Neuronal stem cell (in vitro differentiated cells): ENCODE measurements around the gene C3orf52.

Experiments
- DNase-seq: peaks from one replicate; pipeline ENCODE4 v3.0.0-alpha.2; 2013; ENCODE audit warnings: low spot score
- H2AFZ ChIP-seq: one replicate; pipeline ENCODE4 v1.6.1; 2013; ENCODE audit warnings: mild to moderate bottlenecking, low read length, inconsistent platforms
- H2AK5ac ChIP-seq: 2 replicates; pipeline ENCODE4 v1.6.1; 2013; ENCODE audit warnings: low read depth, mild to moderate bottlenecking, inconsistent platforms, low read length, moderate library complexity, mixed read lengths
- H2BK120ac ChIP-seq: 2 replicates; pipeline ENCODE4 v1.6.1; 2013; ENCODE audit warnings: low read depth, mild to moderate bottlenecking, inconsistent platforms, low read length, moderate library complexity, mixed read lengths
- H2BK12ac ChIP-seq: one replicate; pipeline ENCODE4 v1.6.1; 2013; ENCODE audit warnings: low read length, inconsistent platforms
- H2BK15ac ChIP-seq: 2 replicates; pipeline ENCODE4 v1.6.1; 2013; ENCODE audit warnings: mild to moderate bottlenecking, low read length, inconsistent platforms, mixed read lengths
- H2BK5ac ChIP-seq: one replicate; pipeline ENCODE4 v1.6.1; 2013; ENCODE audit warnings: inconsistent platforms, mild to moderate bottlenecking, low read length, moderate library complexity
- H3K14ac ChIP-seq: one replicate; pipeline ENCODE4 v1.6.1; 2013; ENCODE audit warnings: low read length, inconsistent platforms
- H3K18ac ChIP-seq: 2 replicates; pipeline ENCODE4 v1.6.1; 2013; ENCODE audit warnings: low read length, inconsistent platforms
- H3K23ac ChIP-seq: 2 replicates; pipeline ENCODE4 v1.6.1; 2013; ENCODE audit warnings: low read depth, mild to moderate bottlenecking, mixed read lengths, low read length, inconsistent platforms; ENCODE audit not compliant: poor library complexity
- H3K27ac ChIP-seq: replicated peaks from 3 replicates; pipeline ENCODE4 v1.5.1; 2013; ENCODE audit warnings: low read length, inconsistent platforms
- H3K27me3 ChIP-seq, 3 experiments: 2 replicates each; pipeline ENCODE4 v1.6.1; 2013; ENCODE audit warnings: low read length in 3 of 3, mild to moderate bottlenecking in 2 of 3, inconsistent platforms in 1 of 3, low read depth in 1 of 3, mixed read lengths in 1 of 3, moderate library complexity in 1 of 3; ENCODE audit not compliant: control insufficient read depth in 3 of 3, insufficient read depth in 3 of 3
- H3K36me3 ChIP-seq, 2 donors: replicated peaks in 1 of 2; 2 replicates each; pipeline ENCODE4 v1.6.1; 2013; ENCODE audit warnings: low read length in 2 of 2; ENCODE audit not compliant: control insufficient read depth in 2 of 2, insufficient read depth in 2 of 2
- H3K4ac ChIP-seq: 2 replicates; pipeline ENCODE4 v1.6.1; 2013; ENCODE audit warnings: inconsistent platforms, mild to moderate bottlenecking, low read length, moderate library complexity
- H3K4me1 ChIP-seq, 2 donors: 1 replicate in 1 of 2; 2 replicates in 1 of 2; pipeline ENCODE4 v1.6.1; 2013; ENCODE audit warnings: low read length in 2 of 2, low read depth in 1 of 2; ENCODE audit not compliant: control insufficient read depth in 2 of 2, insufficient read depth in 1 of 2
- H3K4me2 ChIP-seq: one replicate; pipeline ENCODE4 v1.6.1; 2013; ENCODE audit warnings: mild to moderate bottlenecking, low read length, inconsistent platforms; ENCODE audit not compliant: insufficient read depth, poor library complexity, severe bottlenecking
- H3K4me3 ChIP-seq, 2 donors: 2 replicates each; pipeline ENCODE4 v1.5.1; 2013; ENCODE audit warnings: low read length in 2 of 2, mild to moderate bottlenecking in 2 of 2, inconsistent platforms in 1 of 2, moderate library complexity in 1 of 2
- H3K79me1 ChIP-seq: one replicate; pipeline ENCODE4 v1.6.1; 2013; ENCODE audit warnings: low read depth, mild to moderate bottlenecking, inconsistent platforms, low read length, moderate library complexity
- H3K9ac ChIP-seq: one replicate; pipeline ENCODE4 v1.6.1; 2013; ENCODE audit warnings: mild to moderate bottlenecking, low read depth, low read length, inconsistent platforms; ENCODE audit not compliant: poor library complexity
- H3K9me3 ChIP-seq, 2 donors: replicated peaks in 1 of 2; 2 replicates each; pipeline versions ENCODE3 to v1.6.1; 2013; ENCODE audit warnings: low read length in 2 of 2, mild to moderate bottlenecking in 2 of 2, inconsistent platforms in 1 of 2, low read depth in 1 of 2, mixed read lengths in 1 of 2, moderate library complexity in 1 of 2; ENCODE audit not compliant: control insufficient read depth in 2 of 2, insufficient read depth in 1 of 2
- H4K8ac ChIP-seq: one replicate; pipeline ENCODE4 v1.6.1; 2013; ENCODE audit warnings: low read depth, mild to moderate bottlenecking, inconsistent platforms, low read length, moderate library complexity
- H4K91ac ChIP-seq: one replicate; pipeline ENCODE4 v1.6.1; 2013; ENCODE audit warnings: low read length, low read depth, mild to moderate bottlenecking, inconsistent platforms; ENCODE audit not compliant: poor library complexity
- WGBS, 2 donors: extraction: QIAGEN DNeasy Blood & Tissue Kit; methylation state at CpG; one replicate each; pipeline ENCODE4 v1.1.7; 2013; ENCODE audit warnings: missing lambda C conversion rate in 2 of 2, mixed read lengths in 1 of 2; ENCODE audit not compliant: insufficient read length in 2 of 2, insufficient replicate concordance in 1 of 2; ENCODE audit errors: extremely low coverage in 2 of 2; 5-methylcytosine and 5-hydroxymethylcytosine counted together

The C3orf52 gene

GRCh38 chr3:112042842-112043280, 43.3 kb upstream of the C3orf52 start:
- H3K23ac ChIP-seq = no peak overlapping the region
- no peak overlapping the region for H2BK120ac ChIP-seq
- no peak overlapping the region for H3K4ac ChIP-seq
- no peak overlapping the region for H3K9ac ChIP-seq
- H2BK5ac ChIP-seq = no peak overlapping the region
- DNase-seq = no peak
- H3K27ac ChIP-seq = no peak overlapping the region
- peaks cover 0 to 36% of the 10 kb centered on the region in 2 donors for H3K4me1 ChIP-seq
- no peaks in the 10 kb centered on the region for H3K36me3 ChIP-seq
- H2AK5ac ChIP-seq = no peak overlapping the region
- no peaks in the 10 kb centered on the region for H3K27me3 ChIP-seq
- no CpG with 5 or more reads among the region's 6 CpGs for WGBS, 2 donors
- H2BK15ac ChIP-seq = no peak overlapping the region
- H3K9me3 ChIP-seq = peaks cover 1 to 2% of the 10 kb centered on the region in 2 donors
- no peaks in the 10 kb centered on the region for H3K79me1 ChIP-seq
- H2AFZ ChIP-seq = no peak overlapping the region
- H4K8ac ChIP-seq = no peak overlapping the region
- H3K4me2 ChIP-seq = no peak overlapping the region
- no peak overlapping the region for H3K14ac ChIP-seq
- H4K91ac ChIP-seq = no peak overlapping the region
- no peak overlapping the region for H3K4me3 ChIP-seq
- H2BK12ac ChIP-seq = no peak overlapping the region
- no peak overlapping the region for H3K18ac ChIP-seq

GRCh38 chr3:112043621-112044201, 42.5 kb upstream of the C3orf52 start:
- H2BK15ac ChIP-seq = no peak overlapping the region
- WGBS, 2 donors = no CpG with 5 or more reads among the region's 7 CpGs
- H3K23ac ChIP-seq = no peak overlapping the region
- H3K4me2 ChIP-seq = no peak overlapping the region
- H3K4me1 ChIP-seq = peaks cover 0 to 32% of the 10 kb centered on the region in 2 donors
- H2BK5ac ChIP-seq = no peak overlapping the region
- H3K27me3 ChIP-seq = no peaks in the 10 kb centered on the region
- H2BK12ac ChIP-seq = no peak overlapping the region
- peak overlapping the region; percentile 19 for H2AFZ ChIP-seq
- no peak overlapping the region for H4K91ac ChIP-seq
- no peak overlapping the region for H3K9ac ChIP-seq
- no peak overlapping the region for H3K4me3 ChIP-seq
- H3K36me3 ChIP-seq = no peaks in the 10 kb centered on the region
- peaks cover 0 to 1% of the 10 kb centered on the region in 2 donors for H3K9me3 ChIP-seq
- no peak overlapping the region for H3K4ac ChIP-seq
- no peak overlapping the region for H3K14ac ChIP-seq
- H3K18ac ChIP-seq = no peak overlapping the region
- no peak overlapping the region for H4K8ac ChIP-seq
- no peaks in the 10 kb centered on the region for H3K79me1 ChIP-seq
- no peak overlapping the region for H3K27ac ChIP-seq
- no peak overlapping the region for H2AK5ac ChIP-seq
- DNase-seq = peak; percentile 45
- no peak overlapping the region for H2BK120ac ChIP-seq

- WGBS, 2 donors = 100% methylated on average over 1 of the region's 4 CpGs; no CpG with 5 or more reads in 1 of the 2 donors
- no peak overlapping the region for H2BK15ac ChIP-seq
- H3K9ac ChIP-seq = no peak overlapping the region
- no peak overlapping the region for H3K14ac ChIP-seq
- no peaks in the 10 kb centered on the region for H3K27me3 ChIP-seq
- no peaks in the 10 kb centered on the region for H3K36me3 ChIP-seq
- H3K18ac ChIP-seq = no peak overlapping the region
- no peak overlapping the region for H3K4ac ChIP-seq
- H3K79me1 ChIP-seq = no peaks in the 10 kb centered on the region
- no peak overlapping the region for H3K4me3 ChIP-seq
- peaks cover 0 to 1% of the 10 kb centered on the region in 2 donors for H3K9me3 ChIP-seq
- H3K4me1 ChIP-seq = peaks cover 4 to 18% of the 10 kb centered on the region in 2 donors
- H3K4me2 ChIP-seq = no peak overlapping the region
- H2BK5ac ChIP-seq = no peak overlapping the region
- no peak overlapping the region for H3K27ac ChIP-seq
- H2AK5ac ChIP-seq = no peak overlapping the region
- DNase-seq = no peak
- no peak overlapping the region for H2AFZ ChIP-seq
- H2BK120ac ChIP-seq = no peak overlapping the region
- H3K23ac ChIP-seq = no peak overlapping the region
- no peak overlapping the region for H4K91ac ChIP-seq
- no peak overlapping the region for H2BK12ac ChIP-seq
- no peak overlapping the region for H4K8ac ChIP-seq
Observed at GRCh38 chr3:112046599-112046998, 39.6 kb upstream of the C3orf52 start.

DNA sequence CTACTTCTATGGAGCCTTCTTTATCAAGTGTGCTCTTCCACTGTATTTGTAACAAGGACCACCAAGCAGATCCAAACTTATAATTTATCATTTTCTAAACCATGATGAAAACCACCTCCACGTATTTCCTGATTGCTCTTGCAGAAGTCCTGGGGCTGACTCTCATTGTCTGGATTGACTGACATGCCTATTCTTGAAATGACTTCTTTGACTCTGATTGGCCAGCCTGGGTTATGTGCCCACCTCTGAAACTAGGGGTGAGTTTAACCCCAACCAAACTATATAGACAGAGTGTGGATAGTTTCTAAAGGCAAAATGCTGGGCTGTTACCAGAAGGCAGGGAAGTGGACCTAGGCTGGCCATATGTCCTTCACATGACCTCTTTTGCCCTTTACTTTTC, 38.9 kb upstream of the C3orf52 start:
- Histone ChIP-seq H2AK5ac (no peak overlapping the region), H2BK5ac (no peak overlapping the region), H3K79me1 (no peaks in the 10 kb centered on the region), H3K18ac (no peak overlapping the region), H3K27ac (no peak overlapping the region), H3K36me3 (no peaks in the 10 kb centered on the region), H3K23ac (no peak overlapping the region), H3K9ac (no peak overlapping the region), H4K8ac (no peak overlapping the region), H3K9me3 (peaks cover 0 to 1% of the 10 kb centered on the region in 2 donors), H3K27me3 (no peaks in the 10 kb centered on the region), H3K14ac (no peak overlapping the region), H3K4me2 (no peak overlapping the region), H3K4ac (no peak overlapping the region), H2BK12ac (no peak overlapping the region), H3K4me1 (peaks cover 4 to 12% of the 10 kb centered on the region in 2 donors), H4K91ac (no peak overlapping the region), H2AFZ (peak overlapping the region; percentile 5), H2BK15ac (no peak overlapping the region), H3K4me3 (no peak overlapping the region), H2BK120ac (no peak overlapping the region)
- no peak for DNase-seq
- WGBS, 2 donors = no CpG with 5 or more reads among the region's 1 CpG
